PC-3 (cell line): ENCODE data around the gene PDCD10. TPM values are rescaled to one million over a fixed set of nuclear protein-coding genes. Genes with fewer than 3 reads are reported as not detected.

Experiments
- ATAC-seq: fragments of 200-7000 bp; cut with Tn5 transposase; 2 replicates; pipeline ENCODE4 v1.9.1; 2020; ENCODE audit warnings: mild to moderate bottlenecking, moderate library complexity
- BruUV-seq: library from RNA; stranded (reverse); fragments of 400-500 nt; replicated peaks from 2 replicates; lab custom pipeline; 2021; lab: Mats Ljungman, UMichigan
- CTCF ChIA-PET: fragments of 300-600 bp; sonication (Branson Sonifier 250); formaldehyde crosslinking; loops from one replicate; lab custom pipeline; 2022; ENCODE audit warnings: antibody characterized with exemption; lab: Charles Lee
- POLR2A ChIA-PET: fragments of 300-600 bp; sonication (Branson Sonifier 250); formaldehyde crosslinking; loops from one replicate; lab custom pipeline; 2022; ENCODE audit warnings: antibody characterized with exemption; ENCODE audit not compliant: unreplicated experiment; lab: Charles Lee
- DNase-seq: peaks from one replicate; pipeline ENCODE4 v3.0.0-alpha.2; 2015
- H2AFZ ChIP-seq: fragments of 300-600 bp; sonication (generic); 2 replicates; pipeline ENCODE4 v1.6.0; 2016; ENCODE audit warnings: antibody characterized with exemption, low read length
- H3F3A ChIP-seq: fragments of 300-600 bp; sonication (generic); one replicate; pipeline ENCODE4 v1.6.0; 2017; ENCODE audit warnings: antibody characterized with exemption, low read length, control low read depth, mild to moderate bottlenecking; ENCODE audit not compliant: unreplicated experiment
- H3K27ac ChIP-seq: fragments of 300-600 bp; sonication (generic); 2 replicates; pipeline ENCODE4 v1.5.1; 2016; ENCODE audit warnings: mild to moderate bottlenecking, low read length
- H3K27me3 ChIP-seq: fragments of 300-600 bp; sonication (generic); 2 replicates; pipeline ENCODE4 v1.6.1; 2016; ENCODE audit warnings: low read length, mixed read lengths
- H3K36me3 ChIP-seq: fragments of 300-600 bp; sonication (generic); 2 replicates; pipeline ENCODE4 v1.6.1; 2016; ENCODE audit warnings: low read depth, mixed run types, low read length, mixed read lengths
- H3K4me1 ChIP-seq: fragments of 300-600 bp; sonication (generic); 2 replicates; pipeline ENCODE4 v1.5.1; 2016; ENCODE audit warnings: low read length; ENCODE audit not compliant: insufficient read depth
- H3K4me2 ChIP-seq: fragments of 300-600 bp; sonication (generic); 2 replicates; pipeline ENCODE4 v1.6.0; 2016; ENCODE audit warnings: low read length
- H3K4me3 ChIP-seq: fragments of 300-600 bp; sonication (generic); 2 replicates; pipeline ENCODE4 v1.5.1; 2016; ENCODE audit warnings: mild to moderate bottlenecking, low read length, mixed read lengths
- H3K79me2 ChIP-seq: fragments of 300-600 bp; sonication (generic); 2 replicates; pipeline ENCODE4 v1.6.1; 2017; ENCODE audit warnings: low read length, mixed read lengths
- H3K9ac ChIP-seq: fragments of 300-600 bp; sonication (generic); 2 replicates; pipeline ENCODE4 v1.6.0; 2016; ENCODE audit warnings: mild to moderate bottlenecking, low read length
- H3K9me2 ChIP-seq: fragments of 300-600 bp; sonication (generic); replicated peaks from 2 replicates; pipeline ENCODE4 v1.6.1; 2016; ENCODE audit warnings: mixed run types, low read length, mixed read lengths
- H3K9me3 ChIP-seq: fragments of 300-600 bp; sonication (generic); 2 replicates; pipeline ENCODE4 v1.6.1; 2016; ENCODE audit warnings: low read length, mixed read lengths
- H4K20me1 ChIP-seq: fragments of 300-600 bp; sonication (generic); 2 replicates; pipeline ENCODE4 v1.6.1; 2016; ENCODE audit warnings: low read length, mixed read lengths
- EZH2 ChIP-seq: fragments of 300-600 bp; sonication (generic); IDR thresholded peaks from one replicate; pipeline ENCODE4 v1.6.1; 2017; ENCODE audit warnings: antibody characterized with exemption, mild to moderate bottlenecking, low read length; ENCODE audit not compliant: unreplicated experiment
- EZH2phosphoT487 ChIP-seq: fragments of 300-600 bp; sonication (generic); IDR thresholded peaks from 2 replicates; pipeline ENCODE4 v1.6.1; 2018; ENCODE audit warnings: mild to moderate bottlenecking, antibody characterized with exemption, low read length, borderline replicate concordance
- intact Hi-C: fragments of 100-400 bp; cut with micrococcal nuclease; formaldehyde crosslinking; loops from 2 replicates; pipeline ENCODE4 v1.9.0; 2023
- total RNA-seq: library from RNA; depleted of rRNA; stranded (reverse); fragments of >200 nt; gene quantifications from 2 replicates; pipeline ENCODE4 v1.2.3, GENCODE V29; 2014
- TF ChIP-seq, protein P1 (sequence below): fragments of 300-600 bp; sonication (generic); conservative IDR thresholded peaks from 2 replicates; pipeline ENCODE4 v1.5.1; 2017; ENCODE audit warnings: antibody characterized with exemption, low read depth, mild to moderate bottlenecking, low read length

PDCD10 gene
- total RNA-seq, 1 experiment from 2014 or later: 105 TPM

DNA sequence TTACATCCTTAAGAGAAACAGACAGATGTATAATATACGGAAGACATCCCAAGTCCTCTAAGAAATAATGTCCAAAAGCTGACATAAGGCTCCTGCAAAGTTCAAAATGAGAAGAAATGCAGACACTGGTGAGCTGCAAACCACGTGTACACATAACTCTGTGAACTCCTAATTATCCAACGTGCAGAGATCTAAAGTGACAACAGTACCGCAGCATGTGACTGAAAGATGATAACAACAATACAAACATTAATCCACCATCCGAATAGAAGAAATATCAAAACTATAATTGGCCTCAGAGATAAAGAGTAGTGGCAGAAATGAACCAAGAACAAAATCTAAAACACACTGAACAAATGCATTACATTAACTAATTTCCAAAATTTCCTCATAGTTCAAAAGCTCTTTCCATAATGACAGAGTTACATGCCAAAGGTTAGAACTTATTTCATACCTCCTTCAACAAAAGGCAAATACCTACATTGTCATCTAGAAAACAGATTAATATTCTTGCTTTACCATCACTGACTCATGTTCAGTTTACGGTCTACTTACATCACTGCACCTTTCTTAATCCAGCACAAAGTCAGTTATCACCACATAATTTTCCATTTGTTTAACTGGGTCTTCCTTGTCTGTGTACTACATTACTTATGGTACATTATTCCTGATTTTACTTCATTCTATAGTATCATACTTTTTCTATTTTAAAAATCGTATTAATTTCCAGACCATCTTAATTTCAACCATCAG, 2.2 kb downstream of the PDCD10 start:
- no peak for TF ChIP-seq EZH2phosphoT487
- TF ChIP-seq, protein P1, sequence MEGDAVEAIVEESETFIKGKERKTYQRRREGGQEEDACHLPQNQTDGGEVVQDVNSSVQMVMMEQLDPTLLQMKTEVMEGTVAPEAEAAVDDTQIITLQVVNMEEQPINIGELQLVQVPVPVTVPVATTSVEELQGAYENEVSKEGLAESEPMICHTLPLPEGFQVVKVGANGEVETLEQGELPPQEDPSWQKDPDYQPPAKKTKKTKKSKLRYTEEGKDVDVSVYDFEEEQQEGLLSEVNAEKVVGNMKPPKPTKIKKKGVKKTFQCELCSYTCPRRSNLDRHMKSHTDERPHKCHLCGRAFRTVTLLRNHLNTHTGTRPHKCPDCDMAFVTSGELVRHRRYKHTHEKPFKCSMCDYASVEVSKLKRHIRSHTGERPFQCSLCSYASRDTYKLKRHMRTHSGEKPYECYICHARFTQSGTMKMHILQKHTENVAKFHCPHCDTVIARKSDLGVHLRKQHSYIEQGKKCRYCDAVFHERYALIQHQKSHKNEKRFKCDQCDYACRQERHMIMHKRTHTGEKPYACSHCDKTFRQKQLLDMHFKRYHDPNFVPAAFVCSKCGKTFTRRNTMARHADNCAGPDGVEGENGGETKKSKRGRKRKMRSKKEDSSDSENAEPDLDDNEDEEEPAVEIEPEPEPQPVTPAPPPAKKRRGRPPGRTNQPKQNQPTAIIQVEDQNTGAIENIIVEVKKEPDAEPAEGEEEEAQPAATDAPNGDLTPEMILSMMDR: no peak
- no peak for TF ChIP-seq EZH2
- ChIA-PET POLR2A (no interaction called here), CTCF (no interaction called here)
- no peaks in the 10 kb centered on the region for H3K36me3 ChIP-seq
- H3K9me2 ChIP-seq: no peaks in the 10 kb centered on the region
- BruUV-seq: no TSS peak
- peaks cover 57% of the 10 kb centered on the region for H4K20me1 ChIP-seq
- peak overlapping the region; percentile 87 for H3K4me3 ChIP-seq
- H3K79me2 ChIP-seq: peaks cover 70% of the 10 kb centered on the region
- H3K9ac ChIP-seq: no peak overlapping the region
- intact Hi-C loops: loop anchor here (10.0 kb wide), 1 partner anchor 362 kb away; the partner anchor contains the start of gene GOLIM4
- no peak for ATAC-seq
- no peaks in the 10 kb centered on the region for H3K9me3 ChIP-seq
- H2AFZ ChIP-seq: no peak overlapping the region
- no peaks in the 10 kb centered on the region for H3F3A ChIP-seq
- H3K4me2 ChIP-seq: peak overlapping the region; percentile 81
- H3K27ac ChIP-seq: no peak overlapping the region
- DNase-seq: peak; percentile 28
- peaks cover 35% of the 10 kb centered on the region for H3K4me1 ChIP-seq
- no peaks in the 10 kb centered on the region for H3K27me3 ChIP-seq

DNA sequence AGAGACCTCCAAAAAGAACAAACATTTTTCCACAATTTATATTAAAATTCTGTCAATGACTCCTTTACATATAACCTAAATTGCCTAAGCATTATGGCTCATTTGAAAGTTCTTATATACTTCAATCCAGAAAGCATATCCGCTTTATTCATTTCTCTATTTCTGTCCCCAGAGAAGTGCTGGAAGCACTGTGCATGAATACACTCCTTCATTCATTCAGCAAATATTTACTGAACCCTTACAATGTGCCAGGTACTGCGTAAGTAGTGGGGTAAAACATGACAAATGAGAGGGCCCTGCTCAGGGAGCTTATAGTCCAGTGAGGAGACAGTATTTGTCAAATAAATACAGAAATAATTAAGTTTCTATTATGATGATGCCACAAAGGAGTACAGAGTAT, 3.3 kb downstream of the PDCD10 start:
- H3F3A ChIP-seq: no peaks in the 10 kb centered on the region
- ChIA-PET CTCF (no interaction called here), POLR2A (no interaction called here)
- H4K20me1 ChIP-seq: peaks cover 68% of the 10 kb centered on the region
- no peak for ATAC-seq
- TF ChIP-seq EZH2phosphoT487 (no peak), EZH2 (no peak)
- TF ChIP-seq, protein P1: no peak
- H3K9me3 ChIP-seq: no peaks in the 10 kb centered on the region
- no peaks in the 10 kb centered on the region for H3K9me2 ChIP-seq
- H3K36me3 ChIP-seq: no peaks in the 10 kb centered on the region
- no peak for DNase-seq
- peaks cover 81% of the 10 kb centered on the region for H3K79me2 ChIP-seq
- H3K27me3 ChIP-seq: no peaks in the 10 kb centered on the region
- no peak overlapping the region for H3K27ac ChIP-seq
- no peak overlapping the region for H3K4me3 ChIP-seq
- intact Hi-C loops: loop anchor here (10.0 kb wide), 1 partner anchor 363 kb away; the partner anchor contains the start of gene GOLIM4
- BruUV-seq: no TSS peak
- peaks cover 26% of the 10 kb centered on the region for H3K4me1 ChIP-seq
- H3K9ac ChIP-seq: no peak overlapping the region
- H2AFZ ChIP-seq: no peak overlapping the region
- no peak overlapping the region for H3K4me2 ChIP-seq

DNA sequence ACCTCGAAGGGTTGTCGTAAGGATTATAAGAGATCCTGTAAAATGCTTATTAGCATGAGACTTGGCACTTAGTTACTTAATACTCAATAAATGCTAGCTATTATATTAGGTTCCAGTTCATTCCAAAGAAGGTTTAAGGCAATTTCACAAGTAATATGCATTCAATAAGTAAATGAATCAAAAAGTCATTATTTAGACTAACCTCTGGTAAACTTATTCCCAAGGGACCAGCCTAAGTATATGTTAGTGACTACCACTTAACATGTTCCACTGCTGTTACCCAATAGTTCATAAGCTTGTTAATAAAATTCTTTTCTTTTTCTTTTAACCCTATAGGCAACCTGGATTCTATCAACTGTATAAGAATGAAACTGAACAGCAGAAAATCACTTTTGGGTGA, 5.1 kb downstream of the PDCD10 start:
- Histone ChIP-seq H2AFZ (no peak overlapping the region), H3K79me2 (peaks cover 98% of the 10 kb centered on the region), H3K9ac (no peak overlapping the region), H3K27me3 (no peaks in the 10 kb centered on the region), H3K4me3 (no peak overlapping the region), H3K4me2 (no peak overlapping the region), H3K9me3 (no peaks in the 10 kb centered on the region), H4K20me1 (peaks cover 70% of the 10 kb centered on the region), H3K36me3 (0 out of 2 replicates have a peak, but pooled peaks cover 3% of the 10 kb centered on the region), H3F3A (no peaks in the 10 kb centered on the region), H3K9me2 (no peaks in the 10 kb centered on the region), H3K4me1 (peaks cover 26% of the 10 kb centered on the region), H3K27ac (no peak overlapping the region)
- ChIA-PET POLR2A (no interaction called here), CTCF (no interaction called here)
- DNase-seq (no peak), ATAC-seq (no peak)
- no TSS peak for BruUV-seq
- intact Hi-C loops: no loop called here
- TF ChIP-seq EZH2 (no peak), EZH2phosphoT487 (no peak)
- TF ChIP-seq, protein P1: no peak
